ENCODE measurements around the gene CLTA. TPM values are rescaled to one million over a fixed set of nuclear protein-coding genes. Genes with fewer than 3 reads are reported as not detected.
A peak's percentile ranks its signal among the peaks of the same experiment; 100 is the strongest.

CLTA gene
- total RNA-seq, 4 donors from 2014 or later = 128 to 148 (median 130) TPM

- Histone ChIP-seq H3K4me3 (no peak overlapping the region), H3K9me3 (no peaks in the 10 kb centered on the region), H3K27me3 (no peaks in the 10 kb centered on the region), H3K4me1 (peaks cover 16% of the 10 kb centered on the region), H3K36me3 (no peaks in the 10 kb centered on the region), H3K27ac (no peak overlapping the region)
- TF ChIP-seq POLR2A (IDR thresholded peaks at IDR 0.05) (no peak), CTCF (IDR thresholded peaks at IDR 0.05) (no peak), POLR2AphosphoS5 (IDR thresholded peaks at IDR 0.05) (no peak), EP300 (IDR thresholded peaks at IDR 0.05) (no peak)
- DNase-seq (ENCODE audit: low spot score in 2 of 2) = no peak
Observed at GRCh38 chr9:36187414-36187813, 3.3 kb upstream of the CLTA start.

GRCh38 chr9:36188212-36188611, 2.5 kb upstream of the CLTA start:
- TF ChIP-seq POLR2A (IDR thresholded peaks at IDR 0.05) (no peak), EP300 (IDR thresholded peaks at IDR 0.05) (no peak), CTCF (IDR thresholded peaks at IDR 0.05) (no peak), POLR2AphosphoS5 (IDR thresholded peaks at IDR 0.05) (no peak)
- 96% methylated on average over 5 of the region's 5 CpGs for WGBS

DNA sequence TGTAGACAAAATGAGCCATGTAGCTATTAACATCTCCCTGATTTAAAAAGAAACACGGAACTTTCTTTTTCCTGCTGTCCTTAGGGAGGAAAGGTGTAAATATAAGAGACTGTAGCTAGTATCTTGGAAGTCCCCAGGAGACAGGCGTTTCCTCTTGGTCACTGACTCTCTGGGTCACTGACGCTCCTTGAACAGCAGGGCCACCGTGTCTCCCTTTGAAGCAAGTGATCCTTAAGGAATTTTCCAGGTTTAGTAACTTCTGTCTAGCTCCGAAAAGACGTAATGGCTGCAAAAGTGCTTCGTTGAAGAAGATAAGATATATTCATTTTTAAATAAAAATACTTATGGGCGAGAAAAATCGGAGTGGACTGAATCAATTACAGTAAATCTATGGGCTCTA, 745 bp upstream of the CLTA start:
- DNase-seq (ENCODE audit: low spot score in 2 of 2) = no peak
- WGBS = 5% methylated on average over 9 of the region's 9 CpGs
- H3K4me1 ChIP-seq = peaks cover 42% of the 10 kb centered on the region

More at GRCh38 chr9:36188212-36188611, 2.5 kb upstream of the CLTA start:
- Histone ChIP-seq H3K27ac (no peak overlapping the region), H3K36me3 (no peaks in the 10 kb centered on the region), H3K4me3 (no peak overlapping the region), H3K4me1 (peaks cover 24% of the 10 kb centered on the region), H3K27me3 (no peaks in the 10 kb centered on the region), H3K9me3 (no peaks in the 10 kb centered on the region)
- no peak for DNase-seq (ENCODE audit: low spot score in 2 of 2)

DNA sequence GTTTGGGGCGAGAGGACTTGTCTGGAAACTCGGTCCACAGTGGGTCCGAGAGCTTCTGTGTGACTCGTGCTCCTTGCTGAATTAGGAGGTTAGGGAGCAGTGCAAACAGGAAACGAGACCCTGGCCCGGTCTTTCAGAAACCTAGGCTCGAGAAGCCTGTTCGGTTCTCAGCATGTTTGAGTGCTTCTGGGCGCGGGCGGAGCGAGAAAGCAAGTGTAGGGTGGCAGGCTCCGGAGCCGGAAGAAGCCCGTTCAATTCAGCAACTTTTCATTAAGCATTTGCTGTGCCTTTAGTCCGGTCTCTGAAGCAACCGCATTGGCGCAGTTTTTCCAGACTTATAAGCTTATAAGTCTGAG, 547 bp downstream of the CLTA start:
- no peaks in the 10 kb centered on the region for H3K36me3 ChIP-seq
- no peak for DNase-seq (ENCODE audit: low spot score in 2 of 2)
- H3K4me1 ChIP-seq = peaks cover 44% of the 10 kb centered on the region
- WGBS = 1% methylated on average over 14 of the region's 18 CpGs
- no peaks in the 10 kb centered on the region for H3K27me3 ChIP-seq
- H3K4me3 ChIP-seq = peak overlapping the region; percentile 67
- TF ChIP-seq POLR2AphosphoS5 (IDR thresholded peaks at IDR 0.05) (no peak), EP300 (IDR thresholded peaks at IDR 0.05) (no peak), CTCF (IDR thresholded peaks at IDR 0.05) (no peak), POLR2A (IDR thresholded peaks at IDR 0.05) (no peak)
- H3K27ac ChIP-seq = peak overlapping the region; percentile 92
- no peaks in the 10 kb centered on the region for H3K9me3 ChIP-seq

More for the DNA sequence above, 745 bp upstream of the CLTA start:
- no peak for TF ChIP-seq EP300 (IDR thresholded peaks at IDR 0.05)
- TF ChIP-seq POLR2A (IDR thresholded peaks at IDR 0.05) = no peak
- TF ChIP-seq POLR2AphosphoS5 (IDR thresholded peaks at IDR 0.05) = no peak
- TF ChIP-seq CTCF (IDR thresholded peaks at IDR 0.05) = no peak
- Histone ChIP-seq H3K9me3 (no peaks in the 10 kb centered on the region), H3K36me3 (no peaks in the 10 kb centered on the region), H3K4me3 (peak overlapping the region; percentile 67), H3K27ac (peak overlapping the region; percentile 92), H3K27me3 (no peaks in the 10 kb centered on the region)

- DNase-seq (ENCODE audit: low spot score in 2 of 2) = no peak
- H3K4me1 ChIP-seq = peaks cover 44% of the 10 kb centered on the region
- H3K27me3 ChIP-seq = no peaks in the 10 kb centered on the region
- H3K4me3 ChIP-seq = peak overlapping the region; percentile 67
- H3K27ac ChIP-seq = peak overlapping the region; percentile 92
- under 1% methylated on average over 7 of the region's 7 CpGs for WGBS
- no peaks in the 10 kb centered on the region for H3K9me3 ChIP-seq
- H3K36me3 ChIP-seq = no peaks in the 10 kb centered on the region
- TF ChIP-seq POLR2AphosphoS5 (IDR thresholded peaks at IDR 0.05) (no peak), EP300 (IDR thresholded peaks at IDR 0.05) (no peak), CTCF (IDR thresholded peaks at IDR 0.05) (no peak), POLR2A (IDR thresholded peaks at IDR 0.05) (no peak)
Observed at GRCh38 chr9:36191686-36192085, 965 bp downstream of the CLTA start.
